Activated effector memory CD4-positive, alpha-beta T cell treated with anti-CD3 and anti-CD28 coated beads, Interleukin-2, amount 50 U/mL, for 16 hours (primary cell): ENCODE results near the gene FRS3.
"Not testable (repeated sequence)": the region's sequence is repeated elsewhere in the genome, so short reads cannot be mapped to it uniquely, and the experiment has no call there.

Source experiments
- DNase-seq: peaks from one replicate; pipeline ENCODE4 v3.0.0-alpha.2; 2020

The FRS3 gene

GRCh38 chr6:41779788-41780550 lies at the start of gene FRS3:
Gene FRS3, minus strand, starts transcription at chr6:41779900. Its CDS starts 2,913 bp downstream, at chr6:41776987.
- peak; percentile 100 for DNase-seq

GRCh38 chr6:41826343-41827022 lies 46.8 kb upstream of the FRS3 start:
- DNase-seq: no peak

DNA sequence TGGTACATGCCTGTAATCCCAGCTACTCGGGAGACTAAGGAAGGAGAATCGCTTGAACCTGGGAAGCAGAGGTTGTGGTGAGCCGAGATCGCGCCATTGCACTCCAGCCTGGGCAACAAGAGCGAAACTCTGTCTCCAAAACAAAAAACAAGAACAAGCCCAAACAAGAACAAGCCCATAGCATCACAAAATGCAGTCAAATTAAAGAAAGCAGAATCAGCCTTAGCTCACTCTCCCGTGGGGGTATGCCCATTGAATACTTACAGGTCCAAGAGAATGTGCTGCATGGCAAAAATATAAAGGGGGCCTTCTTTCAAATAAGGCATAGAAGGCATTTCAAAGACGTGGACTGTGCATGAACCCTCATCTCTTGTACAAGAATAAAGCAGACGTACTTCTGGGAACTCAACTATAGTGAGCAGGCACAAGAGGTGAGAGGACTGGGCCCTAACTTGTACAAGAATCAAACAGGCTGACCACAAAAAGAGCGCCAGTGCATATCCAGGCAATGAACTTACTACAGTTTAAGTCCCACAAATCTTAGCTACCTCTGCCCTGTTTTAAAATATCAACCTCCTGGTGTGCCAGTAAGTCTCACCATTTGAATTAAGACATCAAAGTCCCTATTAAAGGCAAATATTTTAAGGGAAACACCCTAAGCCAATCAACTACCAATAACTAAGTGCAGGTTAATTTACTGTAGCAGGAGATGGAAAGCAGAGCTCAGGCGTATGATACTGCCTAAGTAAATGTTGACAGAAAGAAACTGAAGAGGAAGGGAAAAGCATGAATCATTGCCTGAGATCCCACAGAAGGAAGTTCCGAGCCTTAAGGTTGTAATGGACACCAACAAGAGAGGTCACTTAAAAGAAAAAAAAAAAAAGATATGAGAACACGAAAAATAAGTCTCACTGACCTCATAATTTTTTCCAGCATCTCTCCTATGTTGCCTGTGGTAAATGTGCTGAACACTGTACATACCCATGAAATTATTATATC lies 45.2 kb upstream of the FRS3 start:
- no peak for DNase-seq

- no peak for DNase-seq
Observed at GRCh38 chr6:41823178-41823577, 43.5 kb upstream of the FRS3 start.

- no peak for DNase-seq
Observed at GRCh38 chr6:41822021-41822420, 42.3 kb upstream of the FRS3 start.

DNA sequence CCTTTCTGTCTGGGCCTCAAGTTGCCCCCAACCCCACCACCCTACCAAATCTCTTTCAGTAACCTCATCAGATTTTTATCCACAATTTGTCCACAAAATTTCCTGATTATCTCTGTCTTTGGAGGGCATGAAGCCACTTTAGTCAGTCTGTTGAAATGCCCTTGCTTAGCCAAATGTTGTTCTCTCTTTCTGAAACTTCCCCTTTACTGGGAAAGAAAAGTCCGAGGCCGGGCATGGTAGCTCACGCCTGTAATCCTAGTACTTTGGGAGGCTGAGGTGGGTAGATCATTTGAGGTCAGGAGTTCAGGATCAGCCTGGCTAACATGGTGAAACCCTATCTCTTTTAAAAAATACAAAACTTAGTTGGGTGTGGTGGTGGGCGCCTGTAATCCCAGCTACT lies 41.6 kb upstream of the FRS3 start:
- no peak for DNase-seq

- DNase-seq: no peak
Observed at GRCh38 chr6:41818271-41819054, 38.8 kb upstream of the FRS3 start.

DNA sequence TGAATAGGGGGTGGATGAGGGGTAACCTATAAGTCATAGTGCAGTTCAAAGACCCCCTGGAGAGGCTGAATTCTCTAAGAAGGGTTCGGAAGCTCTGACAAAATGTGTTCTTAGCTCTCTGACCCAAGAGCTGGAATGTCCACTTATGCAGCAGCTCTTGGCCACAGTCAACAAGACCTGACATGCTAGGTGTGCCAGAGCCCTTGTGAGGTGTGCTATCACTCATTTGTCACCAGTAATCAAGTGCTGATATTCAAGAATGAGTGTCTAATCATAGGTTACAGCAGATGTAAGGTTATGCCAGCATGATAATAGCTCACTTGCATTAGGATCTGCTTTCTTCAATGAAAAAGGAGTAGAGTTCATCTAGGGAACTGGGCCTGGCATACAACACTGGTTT lies 35.9 kb upstream of the FRS3 start:
- no peak for DNase-seq

GRCh38 chr6:41814629-41815028 lies 34.9 kb upstream of the FRS3 start:
- DNase-seq: no peak

DNA sequence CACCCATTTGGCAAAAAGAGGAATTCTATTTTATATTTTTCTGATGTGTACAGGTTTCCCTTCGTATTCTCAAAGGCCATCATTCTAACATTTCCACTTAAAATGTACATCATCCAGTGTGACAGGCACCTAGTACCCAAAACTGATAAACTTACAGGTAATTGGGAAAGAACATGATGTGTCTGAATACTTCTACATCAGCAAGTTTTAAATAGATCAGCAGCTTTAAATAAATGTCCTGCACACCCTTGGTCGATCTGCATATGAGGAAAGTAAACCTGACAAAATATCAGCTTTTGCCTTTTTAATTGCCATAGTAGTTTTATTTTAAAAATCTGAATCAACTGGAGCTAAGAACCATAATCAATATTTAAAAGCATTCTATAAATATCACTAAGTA lies 34.3 kb upstream of the FRS3 start:
- no peak for DNase-seq

DNA sequence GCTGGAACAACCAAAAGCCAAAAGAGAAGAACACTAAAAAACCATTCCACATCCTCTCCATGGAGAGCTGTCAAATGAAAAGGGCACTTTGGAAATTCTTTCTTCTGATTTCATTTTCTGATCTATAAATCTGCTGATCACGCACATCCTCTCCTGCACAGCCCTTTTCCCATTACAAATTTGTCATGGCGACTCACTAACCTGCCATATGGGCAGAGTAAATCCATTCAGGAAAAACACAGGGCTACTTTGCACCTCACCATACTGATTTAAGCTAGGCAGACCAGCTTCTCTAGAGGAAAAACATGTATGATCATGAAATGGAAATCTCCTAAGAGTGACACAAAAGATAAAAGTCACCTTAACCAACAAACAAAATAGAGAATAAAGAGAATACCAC lies 33.8 kb upstream of the FRS3 start:
- DNase-seq: no peak

DNA sequence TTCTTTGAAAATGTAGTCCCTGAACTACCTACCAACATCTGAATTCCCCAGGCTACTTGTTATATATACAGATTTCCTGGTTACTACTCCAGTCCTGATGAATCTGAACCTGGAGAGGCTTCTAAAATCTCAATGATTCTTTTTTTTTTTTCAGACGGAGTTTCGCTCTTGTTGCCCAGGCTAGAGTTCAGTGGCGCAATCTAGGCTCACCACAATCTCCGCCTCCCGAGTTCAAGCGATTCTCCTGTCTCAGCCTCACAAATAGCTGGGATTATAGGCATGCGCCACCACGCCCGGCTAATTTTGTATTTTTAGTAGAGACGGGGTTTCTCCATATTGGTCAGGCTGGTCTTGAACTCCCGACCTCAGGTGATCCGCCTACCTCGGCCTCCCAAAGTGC lies 32.2 kb upstream of the FRS3 start:
- not testable (repeated sequence) for DNase-seq

GRCh38 chr6:41811095-41811494 lies 31.4 kb upstream of the FRS3 start:
- no peak for DNase-seq

DNA sequence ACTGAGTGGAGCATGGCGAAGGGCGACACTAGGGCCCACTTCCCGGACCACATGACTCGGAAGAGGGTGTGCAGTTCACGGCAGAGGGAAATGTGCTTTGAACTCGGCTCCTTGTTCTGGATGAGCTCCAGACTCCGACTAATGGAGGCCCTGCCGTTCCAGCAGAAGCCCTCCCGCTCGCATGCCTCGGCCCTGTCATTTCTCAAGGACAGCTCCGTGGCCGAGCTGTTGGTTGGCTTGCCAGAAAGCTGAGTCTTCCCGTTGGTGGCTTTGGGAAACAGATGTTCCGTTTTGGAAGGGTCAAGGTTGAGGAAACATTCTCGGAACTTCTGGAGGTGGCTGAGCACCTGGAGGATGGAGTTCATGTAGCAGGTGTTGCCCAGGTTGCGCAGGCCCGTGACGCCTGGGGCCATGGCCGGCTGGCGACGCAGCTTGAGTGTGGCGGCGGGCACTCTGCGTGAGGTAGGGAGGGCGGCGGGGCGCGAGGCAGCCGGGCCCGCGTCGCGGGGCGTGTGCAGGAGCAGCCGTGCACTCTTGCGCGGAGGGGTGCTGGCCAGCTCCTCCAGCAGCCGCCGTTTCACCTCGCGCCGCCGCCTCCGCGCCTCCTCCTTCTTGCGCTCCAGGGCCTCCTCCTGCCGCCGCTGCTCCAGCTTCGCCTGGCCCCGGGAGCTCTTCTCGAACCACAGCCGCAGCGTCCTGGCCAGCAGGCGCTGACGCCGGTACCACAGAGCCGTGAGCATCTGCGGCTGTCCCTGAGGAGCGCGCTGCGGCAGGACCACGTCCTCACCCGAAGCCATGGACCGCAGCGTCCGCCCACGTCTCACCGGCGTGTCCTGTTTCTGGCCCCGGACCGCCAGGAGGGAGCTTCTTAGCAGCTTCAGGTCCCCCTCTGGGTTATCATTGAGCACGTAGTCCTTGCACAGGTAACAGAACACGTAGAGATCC lies 26.4 kb upstream of the FRS3 start:
- no peak for DNase-seq

GRCh38 chr6:41801380-41801779 lies 21.7 kb upstream of the FRS3 start:
- no peak for DNase-seq

DNA sequence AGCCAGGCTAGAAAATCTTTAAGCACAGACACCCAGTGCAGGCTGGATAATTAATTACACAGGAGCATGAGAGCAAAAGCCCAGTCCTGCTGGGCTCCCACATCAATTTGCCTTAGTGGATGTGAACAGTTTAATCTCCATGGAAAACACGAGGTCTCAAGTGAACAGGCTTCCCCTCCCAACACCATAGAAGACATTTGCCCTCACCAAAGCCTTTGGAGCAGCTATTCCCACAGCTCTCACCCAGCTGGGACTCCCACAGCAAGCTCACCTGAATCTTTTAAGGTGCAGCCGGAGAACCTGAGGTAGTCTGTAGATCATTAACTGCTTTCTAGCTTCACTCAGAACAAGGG lies 19.8 kb upstream of the FRS3 start:
- no peak for DNase-seq

- no peak for DNase-seq
Observed at GRCh38 chr6:41798901-41799558, 19.3 kb upstream of the FRS3 start.

GRCh38 chr6:41796474-41796873 lies 16.8 kb upstream of the FRS3 start:
- DNase-seq: no peak

GRCh38 chr6:41791984-41792383 lies 12.3 kb upstream of the FRS3 start:
- DNase-seq: no peak

DNA sequence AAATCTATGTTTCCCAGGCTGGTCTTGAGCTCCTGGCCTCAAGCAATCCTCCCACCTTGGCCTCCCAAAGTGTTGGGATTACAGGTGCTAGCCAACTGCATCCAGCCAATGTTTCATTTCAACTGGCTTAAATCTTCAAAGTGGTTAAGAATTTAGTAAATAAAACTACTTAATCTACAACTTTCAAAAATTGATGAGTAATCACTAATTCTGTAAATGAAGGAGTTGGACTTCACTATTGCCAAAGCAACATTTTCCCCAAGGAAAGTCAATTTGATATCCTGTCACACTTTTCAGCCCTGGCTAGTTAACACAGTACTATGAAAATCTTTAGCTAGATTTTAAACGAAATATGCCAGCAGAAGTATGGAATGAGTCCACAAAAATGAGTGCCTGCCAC lies 11.6 kb upstream of the FRS3 start:
- DNase-seq: no peak

- DNase-seq: no peak
Observed at GRCh38 chr6:41790045-41790444, 10.3 kb upstream of the FRS3 start.
